NOMO-1 treated with dmso at 0.1 percent for 144 hours (cell line): Measurements from ENCODE around the gene C9orf40.

ENCODE experiments used
- DNase-seq: peaks from one replicate; lab custom pipeline; 2025; ENCODE audit not compliant: unreplicated experiment; lab: John Stamatoyannopoulos, UW

The C9orf40 gene

DNA sequence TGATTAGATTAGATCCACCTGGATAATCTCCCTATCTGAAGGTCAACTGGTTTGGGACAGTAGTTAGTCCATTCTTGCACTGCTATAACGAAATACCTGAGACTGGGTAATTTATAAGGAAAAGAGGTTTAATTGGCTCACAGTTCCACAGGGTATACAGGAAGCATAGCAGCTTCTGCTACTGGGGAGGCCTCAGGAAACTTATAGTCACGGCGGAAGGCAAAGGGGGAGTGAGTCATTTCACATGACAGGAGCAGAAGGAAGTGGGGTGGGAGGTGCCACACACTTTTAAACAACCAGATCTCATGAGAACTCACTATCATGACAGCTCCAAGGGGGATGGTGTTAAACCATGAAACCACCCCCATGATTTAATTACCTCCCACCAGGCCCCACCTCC, 9.9 kb downstream of the C9orf40 start:
- DNase-seq, result no peak

DNA sequence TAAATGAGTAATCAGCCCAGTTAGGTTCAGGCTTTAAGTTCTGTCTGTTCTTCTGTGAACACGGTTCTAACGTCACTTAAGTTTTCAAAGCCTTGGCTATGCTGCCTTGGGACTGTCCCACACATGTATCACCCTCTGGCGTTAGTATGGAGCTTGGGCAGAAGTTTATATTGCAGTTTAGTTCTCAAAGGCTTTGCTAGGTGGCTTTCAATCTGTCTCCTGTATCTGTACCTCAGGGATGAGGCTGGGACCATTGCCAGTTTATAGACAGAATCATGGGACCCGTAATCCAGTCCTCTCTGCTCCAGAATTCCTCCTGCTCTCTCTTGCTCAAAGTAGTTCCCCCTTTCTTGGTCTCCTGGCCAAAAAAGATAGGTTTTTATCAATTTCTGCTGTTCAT, 12.1 kb downstream of the C9orf40 start:
- DNase-seq, result no peak

DNA sequence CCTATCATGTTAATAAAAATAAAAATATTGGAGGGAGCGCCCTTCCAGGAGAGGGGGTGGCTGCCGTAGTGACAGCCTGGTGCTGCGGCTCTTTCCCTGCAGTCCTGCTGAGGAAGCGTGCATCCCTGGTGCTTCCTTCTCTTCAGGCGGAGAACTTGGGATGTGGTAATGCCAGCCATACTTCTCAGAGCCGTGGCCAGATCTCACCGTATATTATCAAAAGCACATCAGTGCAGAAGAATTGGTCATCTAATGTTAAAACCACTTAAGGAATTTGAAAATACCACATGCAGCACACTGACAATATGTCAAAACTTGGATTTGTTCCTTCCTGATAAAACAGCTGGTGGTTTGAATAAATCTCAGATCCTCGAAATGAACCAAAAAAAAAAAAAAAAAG, 17.7 kb downstream of the C9orf40 start:
- DNase-seq, result no peak

DNA sequence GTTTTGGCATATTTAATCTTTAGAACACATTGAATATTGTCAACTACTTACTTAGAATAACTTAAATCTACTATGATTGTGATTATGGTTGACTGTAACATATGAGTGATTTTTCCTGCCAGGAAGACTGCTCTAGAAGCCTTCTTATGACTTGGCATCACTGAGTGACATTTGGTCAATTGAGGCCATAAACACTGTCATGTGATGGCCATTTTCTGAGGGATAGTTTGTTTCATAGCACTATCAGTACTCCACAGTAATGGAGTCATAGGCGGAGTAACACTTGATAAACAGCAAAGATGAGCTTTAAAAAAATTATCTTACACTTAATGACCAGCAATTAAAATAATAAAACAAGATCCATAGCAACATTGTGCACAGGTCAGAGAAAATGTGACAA, 31.0 kb downstream of the C9orf40 start:
- DNase-seq, result no peak

GRCh38 chr9:74920944-74921626, 31.6 kb downstream of the C9orf40 start:
- DNase-seq, result no peak

- no peak for DNase-seq
Measured at GRCh38 chr9:74910036-74910435, 42.7 kb downstream of the C9orf40 start.

DNA sequence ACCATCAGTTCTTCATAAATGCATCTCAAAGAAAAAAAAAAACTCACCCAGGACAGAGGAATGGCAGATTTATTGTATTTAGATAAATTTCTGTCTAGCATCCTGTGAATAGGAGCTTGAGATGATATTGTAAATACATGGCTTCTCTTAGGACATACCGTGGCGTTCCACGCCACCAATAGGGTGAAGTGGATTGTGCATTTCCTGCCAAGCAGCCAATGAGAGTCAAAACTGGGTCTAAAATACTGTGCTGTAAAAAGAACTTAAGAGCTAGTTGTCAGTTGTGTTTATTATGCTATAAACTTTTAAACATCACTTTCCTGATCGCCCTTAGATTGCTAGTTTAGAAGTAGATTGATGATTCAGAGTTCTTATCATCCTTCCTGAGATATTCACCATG, 44.0 kb downstream of the C9orf40 start:
- no peak for DNase-seq

GRCh38 chr9:74907085-74907484, 45.6 kb downstream of the C9orf40 start:
- no peak for DNase-seq

GRCh38 chr9:74901001-74901400, 51.7 kb downstream of the C9orf40 start:
- DNase-seq, result no peak
